Measurements from ENCODE around the gene TBL1X.
"Not testable (repeated sequence)": the region's sequence is repeated elsewhere in the genome, so short reads cannot be mapped to it uniquely, and the experiment has no call there.

Gene TBL1X

DNA sequence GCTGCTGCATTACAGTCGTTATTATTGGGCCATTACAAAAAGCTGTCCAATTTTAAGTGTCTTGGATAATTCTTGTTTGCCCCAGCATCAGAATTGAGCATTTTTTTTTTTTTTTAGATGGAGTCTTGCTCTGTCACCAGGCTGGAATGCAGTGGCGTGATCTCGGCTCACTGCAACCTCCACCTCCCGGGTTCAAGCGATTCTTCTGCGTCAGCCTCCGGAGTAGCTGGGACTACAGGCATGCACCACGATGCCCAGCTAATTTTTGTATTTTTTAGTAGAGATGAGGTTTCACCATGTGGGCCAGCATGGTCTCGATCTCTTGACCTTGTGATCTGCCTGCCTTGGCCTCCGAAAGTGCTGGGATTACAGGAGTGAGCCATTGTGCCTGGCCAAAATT lies 71.3 kb downstream of the TBL1X start:
- not testable (repeated sequence) for DNase-seq (ENCODE audit: low read depth)

DNA sequence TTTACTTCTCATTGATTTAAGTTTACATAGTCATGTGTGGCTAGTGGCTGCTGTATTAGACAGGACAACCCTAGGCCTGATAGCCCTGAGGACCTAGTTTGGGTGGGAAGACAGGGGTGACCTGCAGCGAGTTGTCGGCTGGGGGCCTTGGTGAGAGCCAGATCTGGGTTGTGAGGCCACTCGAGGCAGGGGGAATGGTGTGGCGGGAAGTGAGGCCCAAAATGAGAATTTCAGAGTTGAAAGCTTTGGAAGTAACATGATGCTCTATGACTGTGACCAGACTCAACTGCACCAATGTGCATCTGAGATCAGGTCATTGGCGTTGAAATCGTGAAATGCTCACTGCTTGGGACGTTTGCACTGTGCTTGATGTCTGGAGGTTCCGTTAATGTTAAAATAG lies 72.9 kb downstream of the TBL1X start:
- DNase-seq (ENCODE audit: low read depth), result no peak

DNA sequence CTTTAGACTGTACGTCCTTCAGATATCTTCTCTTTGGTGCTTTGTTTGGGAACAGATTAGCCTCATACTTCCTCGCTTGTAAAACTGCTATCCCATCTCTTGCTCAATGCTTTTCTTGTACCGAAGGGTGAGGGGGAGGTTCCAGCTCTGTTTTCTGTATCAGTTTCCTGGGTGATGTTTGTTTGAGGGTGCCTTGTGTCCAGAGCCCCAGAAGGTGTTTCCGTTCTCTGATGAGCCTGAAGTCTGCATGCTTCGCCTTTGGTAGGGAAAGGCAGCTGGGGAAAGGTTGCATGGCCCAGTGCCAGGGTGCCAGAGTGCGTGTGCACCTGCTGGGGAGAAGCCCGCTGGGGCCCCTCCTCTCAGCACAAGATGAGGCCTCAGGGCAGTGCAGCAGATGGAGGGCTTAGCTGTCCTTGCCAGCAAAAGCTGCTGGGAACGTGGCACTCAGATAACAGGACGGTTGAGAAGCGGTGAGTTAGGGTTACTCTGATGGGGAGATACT lies 73.7 kb downstream of the TBL1X start:
- no peak for DNase-seq (ENCODE audit: low read depth)

DNA sequence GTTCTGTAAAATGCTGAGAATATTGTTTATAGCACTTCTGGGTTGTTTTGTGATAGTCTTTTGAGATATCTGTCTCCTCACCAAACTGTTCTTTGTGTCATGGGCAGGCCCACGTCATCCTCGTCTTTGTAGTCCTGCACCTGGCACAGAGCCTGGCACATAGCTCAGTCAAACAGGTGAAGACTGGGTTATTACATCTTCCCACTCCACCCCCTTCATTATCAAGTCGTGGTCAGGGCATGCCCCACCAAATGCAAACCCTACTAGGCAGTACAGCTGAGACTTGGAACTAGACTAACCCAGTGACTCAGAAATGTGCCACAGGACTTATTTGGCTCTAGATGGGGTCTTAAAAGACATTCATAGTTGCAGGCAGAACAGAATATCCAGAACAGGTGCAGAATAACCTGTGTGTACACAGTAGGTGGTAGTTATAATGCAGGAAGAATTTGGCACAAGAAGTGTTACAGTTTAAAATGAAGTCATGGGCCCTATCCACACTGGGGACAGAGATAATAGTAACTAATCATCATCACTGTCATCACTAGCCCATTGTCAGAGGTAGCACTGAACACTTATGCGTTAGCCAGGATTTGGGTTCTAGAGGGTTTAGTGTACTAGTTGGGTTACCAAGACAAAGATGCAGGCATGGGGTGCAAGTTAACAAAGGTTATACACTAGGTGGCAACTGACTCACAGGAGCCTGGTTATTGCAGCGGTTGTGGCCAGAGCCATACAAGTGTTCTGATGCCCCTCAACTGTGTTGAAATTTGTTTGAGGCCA lies 74.9 kb downstream of the TBL1X start:
- DNase-seq (ENCODE audit: low read depth), result no peak

DNA sequence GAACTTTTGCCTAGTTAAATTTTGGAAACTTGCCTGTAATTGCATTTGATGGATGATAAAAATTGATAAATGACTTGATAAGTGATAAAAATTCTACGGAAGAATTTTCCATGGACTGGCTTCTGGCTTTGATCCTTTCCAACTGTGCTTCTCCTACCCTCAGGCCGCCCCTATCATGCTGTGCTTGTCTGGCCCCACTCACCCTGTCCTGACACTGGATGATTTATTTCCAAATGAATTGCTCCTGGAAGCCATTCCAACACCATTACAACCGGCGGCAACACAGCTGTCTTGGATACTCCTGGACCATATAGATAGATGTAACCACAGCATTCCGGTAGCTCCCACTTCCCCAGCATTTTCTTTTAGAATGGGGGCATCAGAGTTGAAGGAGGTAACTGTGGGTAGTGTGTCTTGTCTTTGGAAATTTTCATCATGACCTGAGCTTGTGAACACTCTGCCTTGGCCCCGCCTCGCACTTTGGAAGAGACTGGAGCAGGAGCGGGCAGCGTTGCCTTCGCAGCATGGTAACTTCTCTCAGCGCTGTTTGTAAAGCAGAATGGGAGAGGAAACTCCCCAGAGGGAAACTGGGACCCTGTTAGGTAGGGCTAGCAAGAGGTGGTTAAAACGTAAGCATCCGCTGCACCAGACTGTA lies 77.4 kb downstream of the TBL1X start:
- no peak for DNase-seq (ENCODE audit: low read depth)

DNA sequence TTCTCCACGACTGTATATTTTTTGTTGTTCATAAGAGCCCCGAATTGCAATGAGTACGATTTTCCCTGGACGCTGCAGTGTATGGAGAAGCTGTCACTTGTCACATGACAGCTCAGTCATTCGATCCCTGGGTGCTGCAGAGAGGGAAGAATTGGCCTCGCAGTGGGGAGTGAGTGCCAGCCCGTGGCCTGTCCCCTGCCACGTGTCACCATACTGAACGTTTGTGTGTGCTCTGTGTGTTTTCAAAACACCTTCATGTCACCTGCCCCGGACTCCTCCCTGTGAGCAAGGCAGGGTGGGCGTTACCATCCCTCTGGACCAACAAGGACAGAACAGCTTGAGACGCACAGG lies 77.9 kb downstream of the TBL1X start:
- DNase-seq (ENCODE audit: low read depth), result no peak

DNA sequence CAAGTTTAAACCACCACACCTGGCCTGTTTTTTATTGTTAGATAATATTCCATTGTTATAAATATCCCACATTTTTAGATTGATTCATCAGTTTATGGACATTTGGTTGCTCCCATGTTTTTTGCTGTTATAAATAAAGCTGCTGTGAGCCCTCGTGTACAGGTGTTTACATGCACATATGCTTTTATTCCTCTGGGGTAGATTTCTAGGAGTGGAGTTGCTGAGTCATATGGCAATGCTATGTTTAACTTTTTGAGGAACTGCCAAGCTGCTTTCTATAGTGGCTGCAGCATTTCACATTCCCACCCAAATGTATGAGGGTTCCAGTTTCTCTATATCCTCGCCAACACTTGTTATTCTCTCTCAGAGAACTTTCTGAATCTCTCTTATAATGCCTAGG lies 90.5 kb downstream of the TBL1X start:
- no peak for DNase-seq (ENCODE audit: low read depth)

DNA sequence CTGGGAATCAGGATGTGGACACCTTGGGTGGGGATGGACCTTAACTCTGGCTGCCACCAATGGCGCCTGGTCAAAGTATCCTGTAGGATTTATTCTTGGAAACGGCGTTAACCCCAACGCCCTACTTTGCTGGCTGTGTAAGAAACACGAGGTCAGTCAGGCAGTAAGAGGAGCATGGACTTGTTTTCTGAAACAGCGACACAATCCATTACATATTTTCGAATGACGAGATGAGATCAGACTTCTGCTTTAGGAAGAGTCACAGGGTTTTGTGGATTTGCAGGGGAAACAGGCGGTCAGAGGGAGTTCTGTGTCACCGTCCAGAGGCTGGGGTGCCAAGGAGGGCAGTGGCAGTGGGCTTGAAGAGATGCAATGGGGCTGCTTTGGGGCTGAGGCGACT lies 92.2 kb downstream of the TBL1X start:
- no peak for DNase-seq (ENCODE audit: low read depth)

DNA sequence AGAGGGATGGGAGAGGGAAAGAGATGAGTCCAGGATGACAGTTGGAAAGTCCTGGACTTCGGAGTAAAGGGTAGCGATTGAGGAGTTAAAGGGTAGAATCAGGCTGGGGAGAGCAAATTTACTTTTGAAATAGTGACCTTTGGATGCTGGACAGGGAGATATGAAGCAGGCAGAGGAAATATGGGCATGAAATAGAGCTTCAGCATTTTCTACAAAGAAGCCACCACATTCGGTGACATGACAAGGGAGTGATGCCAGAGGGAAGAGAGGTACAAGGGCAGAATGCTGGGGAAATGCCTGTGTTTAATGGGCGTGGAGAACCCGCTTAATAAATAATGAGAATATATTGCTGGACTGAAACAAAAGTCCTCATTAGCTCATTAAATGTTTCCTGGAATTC lies 92.7 kb downstream of the TBL1X start:
- no peak for DNase-seq (ENCODE audit: low read depth)

DNA sequence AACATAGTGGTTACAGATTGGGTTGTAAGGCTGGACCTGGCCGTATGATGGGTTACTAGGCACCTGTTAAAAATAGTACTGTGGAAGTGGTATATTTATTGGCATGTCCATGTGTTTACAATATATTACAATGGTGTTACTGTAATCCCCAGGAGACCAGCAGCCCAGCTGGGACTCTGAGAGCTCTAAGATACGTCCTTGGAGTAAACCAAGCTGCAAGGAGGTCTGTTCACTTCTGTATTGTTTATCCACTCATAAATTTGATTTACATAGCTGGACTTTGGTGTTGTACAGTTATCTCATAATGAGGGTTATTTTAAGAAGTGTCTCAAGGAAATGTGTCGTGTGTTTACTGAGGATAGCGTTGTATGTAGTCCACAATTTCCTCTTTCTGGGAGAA lies 93.8 kb downstream of the TBL1X start:
- no peak for DNase-seq (ENCODE audit: low read depth)

DNA sequence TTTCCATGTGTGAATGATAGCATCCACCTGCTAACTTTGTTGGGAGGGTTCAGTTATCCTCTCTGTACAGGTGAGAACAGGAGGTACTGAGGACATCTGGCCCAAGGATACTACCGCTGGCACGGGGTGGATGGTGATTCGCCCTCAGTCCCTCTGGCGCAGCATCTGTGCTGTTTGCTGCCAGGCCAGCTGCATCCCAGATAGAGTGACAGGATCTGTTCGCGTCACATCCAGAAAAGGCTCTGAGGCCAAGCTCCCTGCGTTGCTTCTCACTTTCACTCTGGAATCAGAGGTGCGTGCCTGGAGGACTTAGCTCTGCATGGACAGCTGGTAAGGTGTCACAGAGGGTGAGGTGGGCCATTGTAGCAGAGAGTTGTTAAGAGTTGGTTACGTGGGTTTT lies 95.4 kb downstream of the TBL1X start:
- DNase-seq (ENCODE audit: low read depth), result no peak

DNA sequence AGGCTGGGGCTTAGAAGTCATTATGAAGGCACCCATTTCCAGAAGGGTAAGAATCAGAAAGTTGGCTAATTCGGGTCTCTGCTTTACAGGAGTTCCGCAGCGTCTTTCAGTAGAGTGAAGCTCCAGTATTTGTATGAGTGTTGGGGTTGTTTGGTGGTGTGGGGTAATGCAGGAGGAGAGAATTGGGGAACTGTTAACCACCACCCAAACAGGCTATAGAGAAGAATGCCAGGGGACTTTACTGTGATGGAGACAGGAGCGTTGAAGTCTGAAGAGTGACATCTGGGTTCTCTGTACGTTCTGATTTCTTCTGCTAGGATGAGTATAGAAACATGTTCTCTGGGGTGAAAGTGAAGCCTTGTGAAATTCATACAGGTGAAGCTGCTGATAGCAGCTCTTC lies 96.3 kb downstream of the TBL1X start:
- no peak for DNase-seq (ENCODE audit: low read depth)

DNA sequence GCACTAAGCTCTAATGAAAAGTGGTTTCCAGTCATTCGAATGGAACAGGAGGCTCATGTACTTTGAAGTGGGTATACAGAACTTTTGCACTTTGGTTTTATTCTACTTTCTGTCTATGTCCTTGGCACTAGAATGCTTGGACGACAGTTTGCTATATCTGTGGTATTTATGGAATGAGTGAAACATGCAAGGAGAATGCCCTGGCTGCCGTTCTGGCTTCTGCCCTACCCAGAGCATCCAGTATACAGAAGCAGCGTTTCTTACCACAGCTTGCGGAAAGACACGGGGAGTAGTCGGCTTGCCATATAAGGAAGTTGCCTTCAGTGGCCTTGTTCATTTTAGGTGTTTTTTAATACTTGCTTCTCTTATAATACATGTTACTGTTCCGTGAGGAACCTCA lies 98.0 kb downstream of the TBL1X start:
- peak; percentile 84 for DNase-seq (ENCODE audit: low read depth)

DNA sequence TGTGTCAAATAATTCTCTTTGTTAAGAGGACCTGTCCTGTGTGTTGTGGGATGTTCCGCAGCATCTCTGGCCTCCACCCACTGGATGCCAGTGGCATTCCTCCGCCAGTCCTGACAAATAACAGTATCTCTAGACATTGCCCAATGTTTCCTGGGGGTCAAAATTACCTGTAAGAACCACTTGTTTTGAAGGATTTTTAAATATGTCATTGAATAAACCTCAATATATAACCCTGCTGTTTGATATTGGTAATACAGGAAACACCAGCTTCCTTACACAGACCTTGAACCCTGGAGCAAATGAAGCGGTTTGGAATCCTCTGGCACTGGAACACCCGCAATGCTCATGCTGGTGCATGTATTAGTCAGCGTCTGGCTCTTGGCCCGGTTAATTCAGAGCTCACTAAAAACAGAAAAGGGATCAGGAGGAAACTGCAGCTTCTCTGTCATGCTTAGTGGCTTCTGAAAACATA lies 101.3 kb downstream of the TBL1X start:
- DNase-seq (ENCODE audit: low read depth), result peak; percentile 77

DNA sequence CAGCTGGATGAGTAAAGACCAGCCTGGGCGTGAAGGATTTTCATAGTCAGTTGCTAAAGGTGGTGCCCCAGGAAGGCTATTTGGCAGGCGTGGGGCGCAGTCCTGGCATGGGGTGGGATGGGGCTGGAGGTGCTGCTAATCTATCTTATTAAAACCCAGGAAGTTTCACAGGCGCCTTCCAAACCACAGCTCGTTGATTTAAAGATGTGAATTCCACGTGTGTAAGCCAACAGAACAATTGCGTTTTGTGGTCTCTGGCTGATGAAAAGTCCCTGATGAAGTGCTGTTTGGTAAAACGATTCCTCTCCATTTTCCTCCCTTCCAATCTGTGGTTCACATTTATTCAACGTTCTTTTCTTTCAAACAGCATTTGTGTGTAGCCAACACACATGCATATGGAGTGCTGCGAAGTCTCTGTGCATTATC lies 105.0 kb downstream of the TBL1X start:
- DNase-seq (ENCODE audit: low read depth), result peak; percentile 3

DNA sequence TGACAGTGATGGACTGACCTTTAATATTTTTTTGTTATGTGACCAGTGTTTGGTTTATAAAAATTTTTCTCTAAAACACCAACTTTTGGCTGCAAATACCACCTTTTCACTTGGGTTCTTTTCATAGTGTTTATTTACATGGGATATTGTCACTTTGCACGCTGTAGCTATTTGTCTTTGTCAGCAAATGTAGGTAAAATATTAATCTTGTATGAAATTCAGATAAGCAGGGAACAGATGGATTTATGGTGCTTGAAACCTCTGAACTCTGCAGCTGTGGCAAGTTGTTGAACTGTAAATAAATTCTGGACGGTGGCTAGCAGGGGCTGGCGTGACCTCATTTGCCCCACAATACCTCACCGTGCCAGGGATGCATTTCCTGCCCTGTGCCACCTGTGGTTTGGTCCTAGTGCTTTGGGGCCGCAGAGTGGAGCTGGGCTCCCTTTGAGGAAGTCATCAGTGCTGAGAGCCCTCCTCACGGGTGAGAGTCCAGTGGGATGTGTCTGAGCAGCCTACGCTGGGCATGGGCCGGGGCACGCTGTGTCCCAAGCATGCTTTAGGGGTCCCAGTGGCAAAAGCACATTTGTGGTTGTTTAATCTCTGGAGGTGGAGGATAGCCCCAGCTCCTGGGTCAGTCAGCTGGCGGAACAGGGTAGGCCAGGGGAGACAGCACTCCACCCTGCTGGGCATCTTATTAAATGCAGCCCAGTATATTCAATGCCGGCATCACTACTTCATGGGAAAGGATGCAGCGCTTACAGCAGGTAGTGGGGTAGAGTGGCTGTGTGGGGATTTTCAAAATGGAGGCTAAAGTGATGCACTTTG lies 108.6 kb downstream of the TBL1X start:
- no peak for DNase-seq (ENCODE audit: low read depth)

DNA sequence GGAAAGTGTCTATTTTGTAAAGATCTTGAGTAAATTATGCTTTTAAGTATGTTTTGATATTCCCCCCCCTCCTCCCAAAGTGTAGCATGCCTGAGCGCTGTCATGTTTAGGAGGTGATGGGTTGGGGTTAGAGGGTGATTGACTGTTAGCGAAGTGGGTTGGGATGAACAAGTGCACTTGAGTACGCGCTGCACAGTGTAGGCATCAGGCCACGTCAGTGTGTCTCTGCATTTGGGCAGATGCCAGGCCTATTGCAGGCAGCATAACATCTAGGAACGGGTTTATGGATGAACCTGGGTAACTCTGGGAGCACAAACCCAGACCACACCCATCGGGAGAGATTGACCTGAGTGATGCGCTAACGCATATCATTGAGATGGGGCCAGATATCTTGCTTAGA lies 111.2 kb downstream of the TBL1X start:
- no peak for DNase-seq (ENCODE audit: low read depth)

DNA sequence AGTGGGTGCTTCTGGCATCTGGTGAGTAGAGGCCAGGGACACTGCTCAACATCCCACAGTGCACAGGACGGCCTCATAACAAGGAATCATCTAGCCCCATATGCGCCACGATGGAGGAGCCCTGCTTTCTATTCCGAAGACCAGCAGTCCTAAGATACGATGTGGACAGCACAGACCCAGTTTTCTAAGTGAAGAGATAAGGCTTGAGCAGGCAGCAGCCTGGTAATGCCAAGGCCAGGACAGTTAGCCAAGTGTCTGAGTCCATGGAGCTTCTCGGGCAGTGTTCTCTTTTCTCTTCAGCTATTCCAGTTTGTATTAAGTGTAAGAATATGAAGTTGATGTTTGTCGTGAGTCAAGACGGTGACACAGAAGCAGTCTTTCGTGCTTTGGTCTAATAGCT lies 112.7 kb downstream of the TBL1X start:
- no peak for DNase-seq (ENCODE audit: low read depth)

DNA sequence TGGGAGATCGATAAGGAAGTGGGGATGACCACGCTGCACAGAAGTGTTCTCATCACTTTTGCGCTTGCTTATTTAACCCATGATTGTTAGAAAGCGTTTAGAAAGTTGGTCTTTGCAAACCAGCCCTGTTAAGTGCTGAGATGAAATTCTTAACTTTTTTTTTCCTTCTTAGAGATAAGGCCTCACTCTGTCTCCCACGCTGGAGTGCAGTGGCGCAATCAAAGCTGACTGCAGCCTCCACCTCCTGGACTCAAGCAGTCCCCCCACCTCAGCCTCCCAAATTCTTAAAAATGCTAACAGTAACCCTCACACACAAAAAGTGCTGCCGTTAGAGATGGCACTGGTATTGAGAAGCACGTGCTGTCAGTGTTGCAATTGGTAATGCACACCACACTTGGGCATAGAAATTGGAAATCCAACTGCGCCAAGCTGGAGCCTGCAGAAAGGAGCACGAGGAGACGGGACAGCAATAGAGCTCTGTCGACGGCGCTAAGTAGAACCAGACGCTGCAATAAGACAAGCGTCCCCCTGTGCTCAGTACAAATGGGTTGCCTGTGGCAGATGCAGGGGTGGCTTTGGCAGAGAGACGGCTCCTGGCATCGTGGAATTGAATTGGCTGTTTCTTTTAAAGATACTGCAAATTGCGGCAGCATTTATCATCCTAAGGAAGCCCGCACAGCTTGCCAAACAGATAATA lies 113.4 kb downstream of the TBL1X start:
- DNase-seq (ENCODE audit: low read depth), result peak; percentile 32

DNA sequence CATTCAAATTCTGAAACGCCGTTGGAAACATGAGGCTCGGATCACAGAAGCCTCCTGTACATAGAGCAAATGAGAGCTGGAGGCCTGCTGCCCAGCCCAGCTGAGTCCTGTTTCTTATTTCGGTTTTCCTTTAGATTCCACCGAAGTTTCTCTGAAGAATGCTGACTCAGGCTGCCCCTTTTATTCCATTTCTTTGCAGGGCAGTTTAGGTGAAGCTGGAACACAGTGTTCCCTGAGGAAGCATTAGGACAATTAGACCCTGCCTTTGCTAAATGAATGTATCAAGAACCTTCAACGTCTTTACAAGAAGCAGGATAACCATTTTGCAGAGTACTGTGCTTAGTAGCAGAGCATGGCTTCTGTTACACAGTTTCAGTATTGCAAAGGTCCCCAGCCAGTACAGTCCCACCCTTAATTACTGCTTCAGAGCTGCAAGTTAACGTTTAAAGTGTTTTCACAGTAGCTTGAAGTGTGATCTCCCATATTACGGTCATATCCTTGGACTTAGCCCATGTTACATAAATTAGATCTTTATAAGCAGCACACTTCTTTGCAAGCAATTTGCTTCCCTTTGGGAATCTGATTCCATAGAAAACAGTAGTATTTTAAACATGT lies 117.0 kb downstream of the TBL1X start:
- DNase-seq (ENCODE audit: low read depth), result peak; percentile 1

DNA sequence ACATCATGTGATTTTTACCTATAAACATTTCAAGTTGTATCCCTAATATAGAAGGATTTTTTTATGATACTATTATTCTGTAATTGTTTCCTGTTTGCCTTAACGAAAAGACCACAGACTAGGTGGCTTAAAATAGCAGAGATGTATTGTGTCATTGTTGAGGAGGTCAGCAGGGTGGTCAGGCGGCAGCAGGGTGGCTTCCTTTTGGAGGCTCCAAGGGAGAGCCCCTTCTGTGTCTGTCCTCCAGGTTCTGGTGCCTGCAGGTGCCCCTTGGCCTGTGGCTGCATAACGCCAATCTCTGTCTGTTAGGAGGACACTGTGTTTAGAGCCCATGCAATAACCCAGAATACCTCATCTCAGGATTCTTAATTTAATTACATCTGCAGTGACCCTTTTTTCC lies 118.1 kb downstream of the TBL1X start:
- no peak for DNase-seq (ENCODE audit: low read depth)

DNA sequence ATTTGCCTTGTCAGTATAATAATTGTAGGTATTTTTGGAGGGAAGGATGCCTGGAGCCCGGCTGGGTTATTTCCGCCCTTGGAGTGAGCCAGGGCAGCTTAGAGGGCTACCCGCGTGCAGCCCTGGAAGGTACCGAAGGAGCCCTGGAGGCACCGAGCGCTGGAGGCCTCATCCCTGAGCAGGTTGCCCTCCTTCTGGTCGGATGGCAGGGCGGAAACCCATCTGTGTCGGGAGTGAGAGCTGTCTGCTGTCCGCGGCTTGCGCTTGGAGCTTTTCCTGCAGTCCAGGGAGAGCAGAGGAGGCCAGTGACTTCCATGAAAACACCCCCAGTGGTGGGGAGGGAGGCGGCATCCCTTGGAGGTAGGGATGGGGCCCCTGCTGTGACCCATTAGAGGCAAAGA lies 122.1 kb downstream of the TBL1X start:
- no peak for DNase-seq (ENCODE audit: low read depth)

Data from fibroblast of gingiva (primary cell).